GM12892 (cell line): ENCODE measurements around the gene LAMA3.

ENCODE experiments used
- POLR2A ChIP-seq: IDR thresholded peaks from 2 replicates; pipeline ENCODE4 v1.6.1; 2011; ENCODE audit warnings: low read depth, low read length, control low read depth
- POLR2AphosphoS5 ChIP-seq: IDR thresholded peaks from 2 replicates; pipeline ENCODE4 v1.6.1; 2011; ENCODE audit warnings: low read depth, low read length, control low read depth
- TAF1 ChIP-seq: IDR thresholded peaks from 2 replicates; pipeline ENCODE4 v1.6.1; 2011; ENCODE audit warnings: low read depth, mild to moderate bottlenecking, control low read depth, low read length, borderline replicate concordance

DNA sequence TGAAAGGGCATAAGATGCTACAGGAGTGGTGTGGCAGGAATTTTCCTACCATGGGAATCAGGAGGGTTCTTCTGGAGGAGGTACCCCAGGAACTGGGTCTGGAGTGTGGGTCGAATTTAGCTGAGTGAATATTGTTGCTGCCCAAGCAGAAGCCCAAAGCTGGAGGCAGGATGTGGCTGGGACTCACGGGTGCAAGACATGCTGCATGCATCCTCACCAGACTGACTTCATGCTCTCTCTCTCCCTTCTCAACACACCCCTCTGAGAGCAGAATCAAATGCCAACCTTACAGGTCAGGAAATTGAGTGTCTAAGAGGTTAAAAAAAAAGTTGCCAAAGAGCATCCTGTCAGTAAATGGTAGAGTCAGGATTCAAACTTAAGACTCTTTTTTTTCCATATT lies 246.6 kb downstream of the LAMA3 start:
- TF ChIP-seq TAF1 (no peak), POLR2A (no peak), POLR2AphosphoS5 (no peak)
